Uterus (tissue), 4 donors: ENCODE data around the gene GPATCH2. TPM values are rescaled to one million over a fixed set of nuclear protein-coding genes. Genes with fewer than 3 reads are reported as not detected.

Source experiments
- DNase-seq, 2 donors: peaks; one replicate each; pipeline ENCODE4 v3.0.0-alpha.2; 2019 to 2020
- H3K27ac ChIP-seq, 2 donors: fragments of 200-600 bp; sonication (generic); 1 replicate in 1 of 2; 2 replicates in 1 of 2; pipeline ENCODE4 v1.5.1; 2016 to 2018
- H3K27me3 ChIP-seq, 2 donors: fragments of 200-600 bp; sonication (generic); one replicate each; pipeline ENCODE4 v1.5.1; 2018 to 2019; ENCODE audit warnings: control low read depth in 1 of 2
- H3K36me3 ChIP-seq, 2 donors: fragments of 200-600 bp; sonication (generic); one replicate each; pipeline ENCODE4 v1.5.1; 2019; ENCODE audit warnings: control low read depth in 1 of 2
- H3K4me1 ChIP-seq, 2 donors: fragments of 200-600 bp; sonication (generic); one replicate each; pipeline ENCODE4 v1.5.1; 2018 to 2019; ENCODE audit warnings: control low read depth in 1 of 2
- H3K4me3 ChIP-seq, 2 donors: fragments of 200-600 bp; sonication (generic); 1 replicate in 1 of 2; 2 replicates in 1 of 2; pipeline ENCODE4 v1.5.1; 2018 to 2019; ENCODE audit warnings: mild to moderate bottlenecking in 1 of 2
- H3K9me3 ChIP-seq, 2 donors: fragments of 200-600 bp; sonication (generic); one replicate each; pipeline ENCODE4 v1.5.1; 2019; ENCODE audit warnings: control low read depth in 1 of 2
- POLR2A ChIP-seq, 2 donors: fragments of 450-650 bp; IDR thresholded peaks; one replicate each; pipeline ENCODE4 v1.6.1; 2016; ENCODE audit warnings: antibody characterized with exemption in 2 of 2, mild to moderate bottlenecking in 1 of 2, moderate library complexity in 1 of 2
- intact Hi-C: fragments of 100-400 bp; cut with DNase I; formaldehyde crosslinking; loops from one replicate; pipeline ENCODE4 v1.15.1; 2023; ENCODE audit warnings: low total_unique reads
- total RNA-seq, 4 donors: library from RNA; depleted of rRNA in 3 of 4; stranded (reverse); fragments of >200 nt in 3 of 4; gene quantifications; one replicate each; pipeline versions ENCODE4 v1.1.0 to v1.2.4, GENCODE V29; 2014 to 2023
- donor health status: DM: yes; HTN: yes; CAD: no.

GPATCH2 gene
- total RNA-seq, 4 donors from 2014 or later = 13.1 to 50.3 (median 19.2) TPM

GRCh38 chr1:217379336-217379735, 251.6 kb downstream of the GPATCH2 start:
- DNase-seq = no peak
- Histone ChIP-seq H3K27ac (no peak overlapping the region), H3K36me3 (no peaks in the 10 kb centered on the region), H3K4me3 (no peak overlapping the region), H3K27me3 (no peaks in the 10 kb centered on the region), H3K4me1 (no peaks in the 10 kb centered on the region), H3K9me3 (no peaks in the 10 kb centered on the region)
- intact Hi-C loops = no loop called here
- no peak for TF ChIP-seq POLR2A (IDR thresholded peaks at IDR 0.05)

Other genes starting within 250 kb of the GPATCH2 start
- 1 to 10 TPM in 1 of 4 donors, under 1 TPM in 1, not detected in 2; 0.52 to 2.4 TPM for gene SPATA17, start 254 bp upstream of the GPATCH2 start, total RNA-seq